Loucy (cell line): Measurements from ENCODE around the gene ABCA1.

Experiments
- EZH2phosphoT487 ChIP-seq: fragments of 200-600 bp; IDR thresholded peaks from 2 replicates; pipeline ENCODE4 v1.6.1; 2018; ENCODE audit warnings: antibody characterized with exemption, mild to moderate bottlenecking, moderate library complexity, borderline replicate concordance
- TF ChIP-seq, protein P1 (sequence below): fragments of 200-600 bp; sonication (generic); conservative IDR thresholded peaks from 2 replicates; pipeline ENCODE4 v1.5.1; 2014; ENCODE audit warnings: mild to moderate bottlenecking, antibody characterized with exemption, low read length

GRCh38 chr9:104948277-104948676 is 20.3 kb upstream of the ABCA1 start:
- TF ChIP-seq, protein P1, sequence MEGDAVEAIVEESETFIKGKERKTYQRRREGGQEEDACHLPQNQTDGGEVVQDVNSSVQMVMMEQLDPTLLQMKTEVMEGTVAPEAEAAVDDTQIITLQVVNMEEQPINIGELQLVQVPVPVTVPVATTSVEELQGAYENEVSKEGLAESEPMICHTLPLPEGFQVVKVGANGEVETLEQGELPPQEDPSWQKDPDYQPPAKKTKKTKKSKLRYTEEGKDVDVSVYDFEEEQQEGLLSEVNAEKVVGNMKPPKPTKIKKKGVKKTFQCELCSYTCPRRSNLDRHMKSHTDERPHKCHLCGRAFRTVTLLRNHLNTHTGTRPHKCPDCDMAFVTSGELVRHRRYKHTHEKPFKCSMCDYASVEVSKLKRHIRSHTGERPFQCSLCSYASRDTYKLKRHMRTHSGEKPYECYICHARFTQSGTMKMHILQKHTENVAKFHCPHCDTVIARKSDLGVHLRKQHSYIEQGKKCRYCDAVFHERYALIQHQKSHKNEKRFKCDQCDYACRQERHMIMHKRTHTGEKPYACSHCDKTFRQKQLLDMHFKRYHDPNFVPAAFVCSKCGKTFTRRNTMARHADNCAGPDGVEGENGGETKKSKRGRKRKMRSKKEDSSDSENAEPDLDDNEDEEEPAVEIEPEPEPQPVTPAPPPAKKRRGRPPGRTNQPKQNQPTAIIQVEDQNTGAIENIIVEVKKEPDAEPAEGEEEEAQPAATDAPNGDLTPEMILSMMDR, result no peak
- TF ChIP-seq EZH2phosphoT487, result no peak
